CD4-positive, alpha-beta T cell treated with Interleukin-10 for 1 hour (primary cell): ENCODE results near the gene PRR7.

Experiments
- DNase-seq: peaks from one replicate; pipeline ENCODE4 v3.0.0-alpha.2; 2020

The PRR7 gene

DNA sequence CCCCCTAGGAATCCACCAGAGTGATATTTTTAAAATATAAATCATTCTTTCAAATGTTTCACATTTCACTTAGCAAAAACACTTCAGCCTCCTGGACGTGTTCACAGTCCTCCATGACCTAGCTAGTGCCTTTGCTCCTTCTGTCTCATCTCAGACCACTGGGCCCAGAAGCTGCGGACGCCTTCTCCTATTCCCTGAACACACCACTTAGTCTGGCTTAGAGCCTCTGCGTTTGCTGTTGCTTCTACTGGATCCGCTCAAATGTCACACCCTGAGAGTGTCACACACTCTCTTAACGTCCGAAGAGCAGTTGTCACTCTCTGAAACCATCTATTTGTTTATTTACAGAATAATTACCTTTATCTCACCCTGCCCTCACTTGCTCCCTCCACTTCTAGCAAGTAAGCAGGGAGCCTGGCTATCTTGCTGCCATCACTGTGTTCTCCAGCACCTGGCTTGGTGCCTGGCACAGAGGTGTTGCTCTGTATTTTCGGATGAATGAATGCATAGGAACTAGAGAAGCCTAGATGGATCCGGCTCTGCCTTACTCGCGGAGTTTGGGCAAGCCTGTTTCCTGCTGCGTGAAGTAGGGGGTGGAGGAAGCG lies 21.3 kb upstream of the PRR7 start:
- DNase-seq: no peak

DNA sequence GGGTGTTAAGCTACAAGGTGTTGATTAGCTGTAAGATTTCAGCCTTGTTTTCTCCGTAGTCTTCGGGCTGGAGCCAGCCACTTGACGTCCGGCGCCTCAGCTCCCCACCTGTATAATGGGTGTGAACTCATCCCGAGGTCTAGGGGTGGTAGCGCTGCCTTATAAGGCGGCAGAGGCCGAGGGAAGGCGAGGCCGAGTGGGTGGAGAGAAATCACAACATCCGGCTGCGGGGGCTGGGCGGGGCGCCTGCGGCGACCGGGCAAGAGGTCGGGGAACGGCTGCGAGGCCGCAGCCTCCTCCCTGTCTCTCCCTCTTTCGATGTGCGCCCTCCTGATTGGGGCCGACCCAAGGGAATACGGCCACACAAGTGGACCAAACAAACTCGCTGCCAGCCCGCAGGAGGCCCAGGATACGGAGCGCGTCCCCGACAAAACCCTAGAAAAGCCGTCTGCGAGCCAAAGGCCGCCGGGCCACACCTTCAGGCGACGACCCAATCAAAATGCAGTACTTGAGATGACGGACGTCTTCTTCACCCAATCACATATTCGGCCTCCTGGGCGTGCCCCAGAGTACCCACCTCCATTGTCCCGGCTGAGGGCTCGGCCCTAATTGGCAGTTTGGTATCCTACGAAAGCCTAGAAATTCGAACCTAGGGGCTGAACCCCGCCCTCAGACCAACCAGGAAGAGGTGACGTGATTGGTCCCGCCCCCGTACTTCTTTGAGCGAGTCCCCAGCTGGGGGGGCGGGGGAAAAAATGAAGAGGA lies 20.6 kb upstream of the PRR7 start:
- DNase-seq: peak; percentile 100

DNA sequence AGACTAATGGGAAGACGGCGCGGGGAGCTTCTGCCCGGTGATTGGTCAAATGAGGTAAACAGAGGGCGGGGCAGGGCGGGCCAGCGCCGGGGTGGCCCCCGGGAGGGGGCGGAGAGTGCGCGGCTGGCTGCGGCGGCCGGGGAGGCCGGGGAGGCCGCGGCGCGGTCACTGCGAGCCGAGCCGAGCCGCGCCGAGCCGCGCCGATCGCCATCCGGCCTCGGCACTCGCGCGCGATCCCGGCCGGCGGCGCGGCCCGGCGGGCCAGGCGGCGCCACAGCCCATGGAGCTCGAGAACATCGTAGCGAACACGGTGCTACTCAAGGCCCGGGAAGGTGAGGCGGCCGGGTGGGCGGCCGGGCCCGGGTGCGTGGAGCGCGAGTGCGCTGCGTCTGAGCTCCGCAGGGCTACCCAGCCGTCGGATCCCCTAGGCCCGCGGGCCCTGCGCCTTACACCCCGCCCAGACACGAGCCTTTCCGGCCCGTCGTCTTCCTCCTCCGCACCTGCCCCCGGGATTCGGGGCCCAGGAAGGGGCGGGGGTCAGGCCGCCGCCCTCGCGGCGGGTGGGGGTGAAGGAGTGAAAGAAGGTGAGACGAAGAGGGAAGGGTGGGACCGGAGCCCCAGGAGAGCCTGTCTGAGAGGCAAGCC lies 19.9 kb upstream of the PRR7 start, which contains the start of gene GRK6:
GRK6 (plus strand) TSS at position 111 of the 645 bp plus-strand sequence; CDS start at position 281, 170 bp downstream.
- peak; percentile 80 for DNase-seq

DNA sequence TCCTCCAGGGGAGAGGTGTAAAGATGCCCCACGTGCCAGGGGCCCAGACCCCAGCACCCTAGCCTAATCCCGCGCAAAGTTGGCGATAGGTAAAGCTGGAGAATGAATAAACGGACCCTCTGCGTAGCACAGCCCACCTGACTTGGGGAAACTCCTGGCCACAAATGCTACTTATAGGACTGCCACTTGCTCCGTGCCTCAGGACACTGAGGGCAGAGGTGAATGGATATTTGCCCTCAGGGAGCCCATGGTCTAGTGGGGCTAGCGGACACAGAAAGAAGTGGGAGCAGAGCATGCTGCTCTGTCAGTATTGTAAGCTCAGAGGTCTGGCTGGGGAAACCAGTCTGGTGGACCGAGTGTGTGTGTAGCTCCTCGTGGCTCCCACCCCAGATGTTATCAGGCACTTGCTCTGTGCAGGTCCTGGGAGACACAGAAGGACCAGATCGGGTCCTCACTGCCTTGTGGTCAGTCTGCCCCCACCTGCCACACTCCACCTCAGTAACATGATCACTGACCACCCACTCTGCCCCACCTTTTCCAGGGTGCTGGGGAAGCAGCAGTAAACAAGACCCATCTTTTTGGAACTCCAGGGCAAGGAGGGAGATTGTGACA lies 19.3 kb upstream of the PRR7 start:
- no peak for DNase-seq

DNA sequence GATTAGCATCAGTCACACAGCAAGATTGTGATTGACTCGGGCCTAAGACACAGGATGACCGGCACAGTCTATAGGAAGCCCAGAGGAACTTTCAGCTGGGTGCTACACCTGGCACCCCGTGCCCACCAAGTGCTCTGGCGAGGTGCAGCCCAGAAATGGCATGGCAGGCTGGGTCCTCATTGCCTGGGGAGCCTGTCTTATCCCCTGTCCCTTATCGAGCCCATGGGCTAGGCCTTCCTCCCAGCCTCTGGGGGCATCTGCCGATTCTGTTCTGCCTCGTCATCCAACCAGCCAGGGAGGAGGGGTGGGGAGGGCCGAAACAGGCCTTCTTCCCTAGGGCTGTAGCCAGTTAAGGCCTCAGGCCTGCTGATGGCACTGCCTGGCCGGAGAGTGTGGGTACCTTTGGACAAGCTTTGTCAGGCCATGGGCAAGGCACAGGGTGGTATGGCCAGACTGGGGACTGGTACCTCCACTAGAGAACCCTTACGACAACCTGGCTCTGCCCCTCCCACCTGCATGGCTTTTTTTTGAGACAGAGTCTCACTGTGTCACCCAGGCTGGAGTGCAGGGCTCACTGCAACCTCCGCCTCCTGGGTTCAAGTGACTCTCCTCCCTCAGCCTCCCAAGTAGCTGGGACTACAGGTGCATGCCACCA lies 18.6 kb upstream of the PRR7 start:
- no peak for DNase-seq

DNA sequence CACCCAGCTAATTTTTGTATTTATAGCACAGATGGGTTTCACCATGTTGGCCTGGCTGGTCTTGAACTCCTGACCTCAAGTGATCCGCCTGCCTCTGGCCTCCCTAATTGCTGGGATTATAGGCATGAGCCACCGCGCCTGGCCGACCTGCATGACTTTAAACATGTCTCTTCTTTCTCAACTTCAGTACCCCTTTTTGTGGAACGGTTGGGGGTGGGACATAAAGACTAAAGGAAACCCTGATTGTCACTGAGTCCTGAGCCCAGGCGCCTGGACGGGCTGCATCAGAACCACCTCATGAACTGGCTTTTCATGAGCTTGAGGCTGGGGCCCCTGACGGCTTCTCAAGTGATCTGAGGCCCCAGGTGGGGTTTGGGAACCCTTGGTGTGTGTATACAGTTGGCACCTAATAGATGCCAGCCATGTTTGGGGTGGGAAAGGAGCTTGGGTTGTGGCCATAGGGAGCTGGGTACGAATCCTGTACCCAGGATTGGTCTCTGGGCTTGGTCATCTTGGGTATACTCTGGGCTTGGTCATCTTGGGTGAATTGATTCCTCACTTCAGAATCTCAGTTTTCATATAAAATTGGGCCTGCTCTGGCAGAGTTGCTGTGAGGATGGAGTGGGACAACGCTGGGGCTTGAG lies 17.9 kb upstream of the PRR7 start:
- DNase-seq: no peak

DNA sequence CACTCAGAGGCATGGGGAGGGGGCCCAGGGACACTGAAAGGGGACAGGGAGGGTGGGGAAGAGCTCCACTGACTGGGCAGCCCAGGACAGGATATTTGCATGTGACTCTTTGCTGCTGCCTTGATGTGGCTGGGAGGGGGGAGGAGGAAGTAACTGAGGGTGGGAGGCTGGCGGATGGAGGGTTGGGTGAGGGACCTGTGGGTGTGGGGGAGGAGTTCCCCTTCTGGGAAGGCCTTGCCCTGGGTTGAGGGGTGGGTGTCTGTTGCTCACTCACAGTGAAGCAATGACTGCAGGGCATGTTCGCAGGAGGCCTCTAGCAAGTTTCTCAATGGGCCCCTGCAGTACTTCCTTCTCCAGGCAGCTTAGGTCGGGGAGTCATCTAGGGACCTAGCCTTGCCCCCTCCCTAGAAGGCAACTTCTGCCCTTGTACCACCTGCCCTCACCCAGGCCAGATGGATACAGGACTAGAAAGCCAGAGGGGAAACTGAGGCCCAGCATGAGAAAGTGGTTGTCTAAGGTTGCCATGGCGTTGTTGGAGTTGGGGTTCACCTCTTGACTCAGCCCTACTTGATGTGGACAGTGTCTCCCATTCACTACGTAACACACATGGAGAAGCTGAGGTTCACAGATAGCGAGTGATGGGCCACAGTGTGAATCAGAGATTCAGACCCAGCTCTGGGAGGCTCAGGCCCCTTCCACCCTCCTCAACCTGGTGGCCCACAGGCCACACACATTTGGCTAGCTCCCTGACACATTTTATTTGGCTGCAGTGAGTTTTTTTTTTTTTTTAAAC lies 17.2 kb upstream of the PRR7 start:
- DNase-seq: peak; percentile 90

DNA sequence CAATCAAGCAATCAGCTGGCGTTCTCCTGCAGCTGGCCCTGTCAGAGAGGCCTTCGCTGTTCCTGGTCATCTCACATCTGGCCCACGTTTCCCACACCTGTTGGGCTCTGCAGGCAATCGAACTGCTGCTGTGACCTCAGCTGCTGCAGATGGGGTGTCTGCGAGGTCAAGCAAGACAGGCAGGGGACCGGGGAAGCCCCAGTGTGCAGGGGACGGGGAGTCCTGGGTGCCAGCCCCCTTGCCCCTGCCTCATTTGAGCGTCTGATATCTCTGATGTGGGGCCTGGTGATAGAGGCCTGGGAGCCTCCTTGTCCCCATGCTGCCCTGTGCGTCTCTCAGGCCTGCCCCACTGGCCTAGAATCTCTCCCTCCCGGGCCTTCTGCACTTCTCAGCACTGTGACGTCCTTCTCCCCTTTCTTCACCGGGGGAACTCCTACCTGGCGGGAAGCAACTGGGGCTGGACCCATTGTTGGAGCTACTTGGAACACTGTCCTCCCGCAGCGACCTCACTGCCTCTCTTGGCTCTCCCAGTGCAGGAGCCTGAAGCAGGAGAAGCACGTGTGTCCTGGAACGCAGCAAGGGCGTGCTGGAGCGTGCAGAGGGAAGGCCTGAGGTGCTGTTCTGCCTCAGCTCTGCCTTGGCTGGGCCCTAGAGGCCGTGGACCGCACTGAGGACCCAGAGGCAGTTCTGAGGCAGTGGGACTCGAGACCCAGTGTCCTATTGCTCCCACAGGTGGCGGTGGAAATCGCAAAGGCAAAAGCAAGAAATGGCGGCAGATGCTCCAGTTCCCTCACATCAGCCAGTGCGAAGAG lies 16.3 kb upstream of the PRR7 start:
- no peak for DNase-seq

DNA sequence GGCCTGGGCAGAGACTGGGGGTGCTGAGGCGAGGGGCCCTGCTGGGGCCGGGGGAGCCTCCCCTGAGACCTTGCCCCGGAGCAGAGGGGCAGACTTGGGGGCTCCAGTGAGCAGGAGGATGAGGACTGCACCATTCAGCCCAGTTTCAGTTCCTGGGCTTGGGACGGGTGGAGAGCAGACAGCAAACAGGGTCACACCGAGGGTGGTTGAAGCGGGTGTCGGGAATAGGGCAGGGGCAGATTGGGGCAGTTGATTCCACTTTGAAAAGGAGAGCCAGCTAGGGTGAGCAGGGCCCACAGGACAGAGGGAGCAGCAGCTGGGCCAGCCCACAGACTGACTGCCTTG lies 15.7 kb upstream of the PRR7 start:
- peak; percentile 27 for DNase-seq

DNA sequence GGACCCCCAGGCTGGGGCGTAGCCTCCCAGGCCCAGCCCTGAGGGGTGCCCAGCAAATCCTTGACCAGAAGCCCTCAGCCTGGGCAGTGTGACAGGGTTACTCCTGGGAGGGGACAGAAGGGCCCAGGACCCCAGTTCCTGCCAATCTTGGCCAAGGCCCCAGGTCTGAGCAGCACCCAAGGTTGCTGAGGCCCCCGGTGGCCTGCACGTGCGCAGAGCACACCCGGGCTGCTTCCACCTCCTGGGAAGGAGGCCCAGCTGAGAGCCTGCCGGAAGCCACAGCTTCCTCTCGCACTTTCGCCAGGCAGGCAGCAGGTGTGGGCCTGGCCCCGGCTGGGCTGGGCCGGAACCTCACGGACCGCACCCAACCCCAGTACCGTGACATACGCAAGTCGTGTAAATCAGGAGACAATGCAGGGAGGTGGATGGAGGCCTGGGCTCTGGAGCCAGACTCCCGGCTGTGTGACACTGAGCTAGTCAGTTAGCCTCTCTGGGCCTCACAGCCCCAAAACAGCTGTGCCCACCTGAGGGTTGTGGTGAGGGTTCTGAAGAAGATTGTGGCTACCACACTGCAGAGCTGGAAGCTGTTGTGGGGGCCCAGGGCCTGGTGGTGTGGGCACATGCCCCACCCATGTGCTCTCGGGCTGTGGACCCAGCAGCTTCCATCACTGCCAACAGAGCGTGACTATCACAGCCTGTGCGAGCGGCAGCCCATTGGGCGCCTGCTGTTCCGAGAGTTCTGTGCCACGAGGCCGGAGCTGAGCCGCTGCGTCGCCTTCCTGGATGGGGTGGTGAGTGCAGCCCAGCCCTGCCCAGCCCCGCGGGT lies 15.1 kb upstream of the PRR7 start:
- DNase-seq: peak; percentile 82

DNA sequence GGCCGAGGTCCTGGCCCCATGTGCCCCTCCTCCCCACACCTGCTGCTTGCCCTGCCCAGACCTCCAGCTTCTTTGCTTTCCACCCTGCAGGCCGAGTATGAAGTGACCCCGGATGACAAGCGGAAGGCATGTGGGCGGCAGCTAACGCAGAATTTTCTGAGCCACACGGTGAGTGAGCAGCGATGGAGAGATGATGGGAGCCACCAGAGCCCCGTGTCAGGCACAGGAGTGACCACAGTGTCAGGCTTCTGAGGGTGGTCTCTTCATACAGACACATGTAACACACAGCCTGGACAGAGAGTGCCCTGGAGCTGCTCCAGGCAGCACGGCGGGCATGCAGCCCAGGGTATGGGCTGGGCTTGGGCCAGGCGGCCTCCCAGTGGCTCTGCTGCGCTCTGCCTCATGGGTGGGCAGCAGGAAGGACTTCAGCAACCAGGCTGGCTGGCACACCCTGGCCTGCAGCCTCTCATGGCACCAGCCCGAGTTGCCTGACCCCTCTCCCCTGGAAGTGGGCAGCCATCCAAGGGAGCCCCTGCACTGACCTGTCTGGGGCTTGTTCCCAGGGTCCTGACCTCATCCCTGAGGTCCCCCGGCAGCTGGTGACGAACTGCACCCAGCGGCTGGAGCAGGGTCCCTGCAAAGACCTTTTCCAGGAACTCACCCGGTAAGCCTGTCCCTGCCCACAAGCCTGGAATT lies 14.3 kb upstream of the PRR7 start:
- no peak for DNase-seq

DNA sequence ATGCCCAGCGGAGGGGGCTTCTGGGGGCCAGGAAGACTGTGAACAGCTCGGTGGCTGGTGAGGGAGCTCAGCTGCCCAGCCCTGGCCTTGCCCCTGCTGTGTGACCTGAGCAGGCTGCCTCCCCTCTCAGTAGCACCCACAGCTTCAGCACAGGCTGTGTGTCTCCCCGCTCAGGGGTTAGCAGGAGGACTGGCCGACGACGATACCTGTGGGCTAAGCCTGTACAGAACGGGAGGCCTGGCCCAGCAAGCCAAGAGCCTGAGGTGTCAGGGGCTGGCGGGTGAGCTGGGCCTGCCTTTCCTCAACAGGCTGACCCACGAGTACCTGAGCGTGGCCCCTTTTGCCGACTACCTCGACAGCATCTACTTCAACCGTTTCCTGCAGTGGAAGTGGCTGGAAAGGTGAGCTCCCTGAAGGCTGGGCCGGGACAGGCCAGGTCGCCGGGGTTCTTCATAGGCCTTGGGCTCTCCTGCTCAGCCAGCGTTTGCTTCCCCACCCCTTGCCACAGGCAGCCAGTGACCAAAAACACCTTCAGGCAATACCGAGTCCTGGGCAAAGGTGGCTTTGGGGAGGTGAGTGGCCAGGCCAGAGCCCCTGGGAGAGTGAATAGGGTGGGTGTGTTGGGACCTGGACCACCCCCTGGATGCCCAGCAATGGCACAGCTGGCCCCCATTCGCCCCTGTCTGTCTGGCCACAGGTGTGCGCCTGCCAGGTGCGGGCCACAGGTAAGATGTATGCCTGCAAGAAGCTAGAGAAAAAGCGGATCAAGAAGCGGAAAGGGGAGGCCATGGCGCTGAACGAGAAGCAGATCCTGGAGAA lies 13.6 kb upstream of the PRR7 start:
- DNase-seq: no peak

DNA sequence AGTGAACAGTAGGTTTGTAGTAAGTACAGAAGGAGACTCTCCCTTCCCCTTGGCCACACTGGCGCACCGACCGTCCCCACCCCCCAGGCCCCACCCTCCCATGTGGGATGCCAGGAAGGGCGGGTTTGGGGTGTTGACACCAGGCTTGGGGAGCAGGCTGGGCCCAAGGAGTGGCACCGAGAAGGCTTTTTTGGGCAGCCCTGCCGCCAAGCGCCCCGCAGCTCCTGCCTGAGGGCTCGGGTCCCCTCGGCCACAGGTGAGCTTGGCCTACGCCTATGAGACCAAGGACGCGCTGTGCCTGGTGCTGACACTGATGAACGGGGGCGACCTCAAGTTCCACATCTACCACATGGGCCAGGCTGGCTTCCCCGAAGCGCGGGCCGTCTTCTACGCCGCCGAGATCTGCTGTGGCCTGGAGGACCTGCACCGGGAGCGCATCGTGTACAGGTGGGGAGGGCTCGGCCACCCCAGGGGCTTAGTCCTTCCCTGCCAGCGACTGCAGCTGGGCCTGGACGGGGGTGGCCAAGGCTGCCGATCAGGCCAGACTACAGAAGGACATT lies 12.9 kb upstream of the PRR7 start:
- DNase-seq: no peak

DNA sequence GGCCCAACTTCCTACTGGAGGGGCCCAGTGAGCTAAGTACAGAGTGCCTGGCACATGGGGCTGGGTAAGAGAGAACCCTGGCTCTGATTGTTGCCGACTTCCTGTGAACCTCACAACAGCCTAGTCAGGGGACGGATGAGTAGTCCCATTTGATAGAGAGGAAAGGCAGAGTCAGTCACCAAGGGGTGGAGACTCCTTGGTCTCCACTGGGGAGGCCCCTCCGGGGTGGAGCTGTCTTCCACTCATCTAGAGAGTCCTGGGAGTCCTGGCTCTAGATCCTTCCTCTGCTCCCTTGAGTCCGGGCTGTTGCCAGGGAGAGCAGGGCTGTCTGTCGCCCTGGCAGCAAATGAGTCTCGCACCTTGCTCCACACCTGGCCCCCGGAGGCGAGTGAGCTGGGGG lies 12.2 kb upstream of the PRR7 start:
- DNase-seq: peak; percentile 63

DNA sequence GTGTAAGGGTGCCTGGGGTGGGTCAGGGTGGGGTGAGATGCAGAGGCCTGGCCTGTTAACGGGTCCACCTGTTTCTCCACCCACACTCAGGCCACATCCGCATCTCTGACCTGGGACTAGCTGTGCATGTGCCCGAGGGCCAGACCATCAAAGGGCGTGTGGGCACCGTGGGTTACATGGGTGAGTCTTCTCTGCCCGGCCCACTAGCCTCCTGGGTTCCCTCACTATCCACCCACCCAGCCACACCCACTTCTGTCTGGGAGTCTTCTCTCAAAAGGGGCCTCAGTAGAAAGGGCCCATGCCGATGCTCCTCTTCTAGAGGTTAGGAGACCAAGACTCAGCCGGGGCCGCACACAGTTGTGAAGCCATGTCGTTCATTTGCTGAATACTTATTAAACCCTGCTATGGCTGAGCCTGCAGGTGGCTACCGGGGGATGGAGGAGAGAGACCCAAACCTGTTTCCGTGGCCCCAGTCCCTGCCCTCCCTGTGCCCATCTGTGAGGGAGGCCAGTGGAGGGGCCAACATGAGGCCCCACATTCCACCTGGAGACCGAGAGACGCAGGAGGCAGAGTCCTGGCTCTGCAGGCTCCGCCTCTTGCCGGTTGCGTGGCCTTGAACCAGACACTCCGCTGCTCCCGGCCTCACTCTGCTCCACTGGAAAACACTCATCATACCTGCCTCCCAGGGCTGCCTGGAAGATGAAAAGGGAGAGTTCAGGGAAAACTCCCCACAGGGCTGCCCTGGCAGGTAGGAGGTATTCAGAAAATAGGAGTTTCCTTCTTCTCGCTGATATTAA lies 11.5 kb upstream of the PRR7 start:
- no peak for DNase-seq

DNA sequence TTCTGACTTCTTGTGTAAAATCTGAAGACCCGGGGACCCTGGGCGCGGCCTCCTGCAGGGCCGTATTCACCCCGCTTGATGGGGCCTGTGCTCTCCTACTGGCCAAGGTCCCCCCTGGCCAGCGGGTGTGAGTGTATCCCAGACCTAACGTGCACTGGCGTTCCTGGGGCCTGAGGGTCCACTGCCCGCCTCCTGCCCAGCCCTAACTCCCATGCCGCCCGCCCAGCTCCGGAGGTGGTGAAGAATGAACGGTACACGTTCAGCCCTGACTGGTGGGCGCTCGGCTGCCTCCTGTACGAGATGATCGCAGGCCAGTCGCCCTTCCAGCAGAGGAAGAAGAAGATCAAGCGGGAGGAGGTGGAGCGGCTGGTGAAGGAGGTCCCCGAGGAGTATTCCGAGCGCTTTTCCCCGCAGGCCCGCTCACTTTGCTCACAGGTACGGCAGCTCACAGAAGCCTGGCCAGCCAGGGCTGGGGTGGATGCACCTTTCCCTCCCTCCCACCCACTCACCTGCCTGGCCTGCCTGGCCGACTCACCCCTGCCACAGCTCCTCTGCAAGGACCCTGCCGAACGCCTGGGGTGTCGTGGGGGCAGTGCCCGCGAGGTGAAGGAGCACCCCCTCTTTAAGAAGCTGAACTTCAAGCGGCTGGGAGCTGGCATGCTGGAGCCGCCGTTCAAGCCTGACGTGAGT lies 10.6 kb upstream of the PRR7 start:
- DNase-seq: no peak

DNA sequence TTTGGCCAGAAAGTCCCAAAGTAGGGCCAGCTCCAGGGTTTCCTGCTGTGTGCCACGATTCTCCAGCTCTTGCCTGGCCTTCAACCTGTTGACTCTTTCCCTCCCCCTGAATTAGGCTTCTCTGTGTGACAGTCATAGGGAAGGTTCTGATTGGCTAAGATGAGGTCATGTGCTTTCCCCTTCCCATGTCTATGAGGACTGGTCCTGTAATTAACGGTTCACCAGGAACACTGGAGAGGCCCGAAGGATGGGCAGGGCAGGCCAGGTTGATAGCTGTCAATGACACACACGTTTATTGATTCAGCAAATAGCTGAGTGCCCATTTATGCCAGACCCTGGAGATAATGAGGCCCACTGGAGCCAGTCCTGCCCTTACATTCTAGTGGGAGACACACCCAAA lies 9.0 kb upstream of the PRR7 start:
- DNase-seq: no peak
